Left ventricle myocardium superior (tissue), 1 donor: Measurements from ENCODE around the gene LRRC32. TPM values are rescaled to one million over a fixed set of nuclear protein-coding genes. Genes with fewer than 3 reads are reported as not detected.

ENCODE experiments used
- ATAC-seq: fragments of 200-7000 bp; cut with Tn5 transposase; one replicate; pipeline ENCODE4 v1.9.1; 2020; ENCODE audit warnings: mild to moderate bottlenecking, moderate library complexity
- DNase-seq: peaks from one replicate; pipeline ENCODE4 v3.0.0-alpha.2; 2020
- intact Hi-C: fragments of 100-400 bp; cut with micrococcal nuclease; formaldehyde crosslinking; loops from one replicate; pipeline ENCODE4 v1.11.0; 2022
- long read RNA-seq: library from polyadenylated mRNA; unstranded; transcript quantifications from one replicate; pipeline ENCODE4 v2.0.0, GENCODE V29; 2021
- total RNA-seq: library from RNA; stranded (reverse); fragmentation: NEBNext Ultra II Directional; extraction: Animal tissue kit (Norgen Biotek cat#: 25700); gene quantifications from one replicate; pipeline ENCODE4 v1.2.1, GENCODE V29; 2021
- donor health status: DM: no; HTN: yes; CAD: no; lungs with severe emphysema.

Gene LRRC32, protein sequence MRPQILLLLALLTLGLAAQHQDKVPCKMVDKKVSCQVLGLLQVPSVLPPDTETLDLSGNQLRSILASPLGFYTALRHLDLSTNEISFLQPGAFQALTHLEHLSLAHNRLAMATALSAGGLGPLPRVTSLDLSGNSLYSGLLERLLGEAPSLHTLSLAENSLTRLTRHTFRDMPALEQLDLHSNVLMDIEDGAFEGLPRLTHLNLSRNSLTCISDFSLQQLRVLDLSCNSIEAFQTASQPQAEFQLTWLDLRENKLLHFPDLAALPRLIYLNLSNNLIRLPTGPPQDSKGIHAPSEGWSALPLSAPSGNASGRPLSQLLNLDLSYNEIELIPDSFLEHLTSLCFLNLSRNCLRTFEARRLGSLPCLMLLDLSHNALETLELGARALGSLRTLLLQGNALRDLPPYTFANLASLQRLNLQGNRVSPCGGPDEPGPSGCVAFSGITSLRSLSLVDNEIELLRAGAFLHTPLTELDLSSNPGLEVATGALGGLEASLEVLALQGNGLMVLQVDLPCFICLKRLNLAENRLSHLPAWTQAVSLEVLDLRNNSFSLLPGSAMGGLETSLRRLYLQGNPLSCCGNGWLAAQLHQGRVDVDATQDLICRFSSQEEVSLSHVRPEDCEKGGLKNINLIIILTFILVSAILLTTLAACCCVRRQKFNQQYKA
- total RNA-seq = 30.8 TPM
- long read RNA-seq, full-length matches to known transcripts = 12 of 25 reads
- long read RNA-seq, partial matches to known transcripts = 5 of 25 reads
- long read RNA-seq, other reads (novel, unspliced or antisense) = 8 of 25 reads

DNA sequence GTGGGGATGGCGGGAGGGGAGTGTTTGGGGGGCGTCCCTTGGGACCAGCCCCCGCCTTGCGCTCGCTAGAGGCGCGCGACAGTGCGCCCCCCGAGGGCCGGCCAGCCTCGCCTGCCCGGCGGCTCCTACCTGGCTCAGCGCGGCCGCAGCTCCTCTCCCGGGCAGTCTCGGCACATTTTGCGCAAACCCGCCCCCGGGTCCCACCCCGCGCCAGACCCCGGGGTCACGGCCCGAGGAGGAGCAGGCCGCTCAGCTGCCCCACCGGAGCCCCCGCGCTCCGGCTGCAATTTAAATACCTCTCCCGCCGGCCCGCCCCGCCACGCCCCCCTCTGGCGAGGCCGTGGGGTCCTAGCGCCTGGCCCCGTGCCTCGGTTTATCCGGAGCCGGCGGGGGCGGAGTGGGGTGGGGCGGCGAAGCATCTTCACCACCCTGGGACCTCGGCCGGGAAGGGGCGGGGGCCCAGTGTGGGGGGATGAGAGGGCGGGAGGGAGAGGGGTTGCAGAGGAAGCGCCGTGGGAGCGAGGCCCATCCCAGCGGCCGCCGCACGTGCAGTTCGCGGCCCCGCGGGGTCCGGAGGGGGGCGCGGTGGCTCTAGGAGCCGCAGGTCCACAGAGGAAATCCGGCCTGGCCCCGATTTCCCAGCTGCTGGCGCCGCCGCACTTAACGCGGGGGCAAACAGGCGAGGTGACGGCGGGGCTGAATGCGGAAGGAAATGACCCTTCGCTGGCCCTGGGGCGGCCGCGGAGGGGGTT lies at the start of gene LRRC32:
Gene LRRC32, minus strand, starts transcription at position 263 of the 752 bp plus-strand sequence. CDS start 4,793 bp downstream, outside the sequence.
- ATAC-seq (peak; percentile 64), DNase-seq (peak; percentile 81)
- intact Hi-C loops = loop anchor here (10.0 kb wide), 1 partner anchor 96 kb away; no protein-coding TSS in a partner anchor

DNA sequence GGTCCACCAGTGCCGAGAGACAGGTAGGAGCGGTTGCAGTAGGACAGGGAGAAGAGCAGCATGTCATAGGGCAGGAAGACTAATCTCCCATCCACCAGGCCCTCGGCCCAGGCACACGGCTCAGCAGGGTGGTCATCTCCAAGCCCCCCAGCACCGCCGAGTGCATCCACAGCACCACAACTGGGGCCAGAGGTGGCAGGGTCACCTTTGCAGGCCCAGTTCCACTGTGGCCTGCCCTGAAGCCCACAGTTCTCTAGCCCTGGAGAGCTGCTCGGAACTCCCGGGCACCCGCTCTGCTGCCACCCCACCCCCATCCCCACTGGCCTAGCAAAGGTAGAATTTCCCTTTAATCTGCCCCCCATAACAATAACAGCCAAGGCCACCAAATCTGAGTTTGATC lies 49.1 kb upstream of the LRRC32 start:
- intact Hi-C loops = no loop called here
- no peak for DNase-seq
- ATAC-seq = no peak

DNA sequence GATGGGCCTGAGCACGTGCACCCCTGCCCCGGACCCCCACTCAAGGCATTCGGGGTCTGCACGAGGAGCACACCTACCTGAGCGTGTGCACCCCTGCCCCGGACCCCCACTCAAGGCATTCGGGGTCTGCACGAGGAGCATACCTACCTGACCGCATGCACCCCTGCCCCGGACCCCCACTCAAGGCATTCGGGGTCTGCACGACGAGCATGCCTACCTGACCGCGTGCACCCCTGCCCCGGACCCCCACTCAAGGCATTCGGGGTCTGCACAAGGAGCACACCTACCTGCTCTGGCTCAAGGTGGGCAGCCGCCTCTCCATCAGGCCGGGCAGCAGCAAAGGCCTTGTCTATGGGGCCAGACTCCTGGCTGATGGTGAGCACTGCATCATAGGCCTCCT lies 48.7 kb upstream of the LRRC32 start:
- intact Hi-C loops = no loop called here

DNA sequence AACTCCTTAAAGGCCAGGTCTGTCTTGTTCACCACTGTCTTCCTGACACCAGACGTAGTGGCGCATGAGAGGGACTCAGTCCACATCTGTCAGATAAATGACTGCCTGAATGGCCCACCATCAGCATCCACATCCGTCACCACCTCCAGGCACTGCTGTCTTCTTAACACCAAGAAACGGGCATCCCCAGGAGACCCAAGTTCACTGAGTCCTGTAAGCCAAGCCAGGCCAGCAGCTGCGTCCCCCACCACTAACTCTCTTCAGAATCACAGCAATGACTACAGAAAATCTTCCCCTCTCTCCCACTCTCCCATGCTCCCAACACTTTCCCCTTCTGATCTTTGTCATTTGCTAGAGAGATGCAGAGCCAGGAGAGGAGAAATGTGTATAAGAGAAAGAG lies 47.3 kb upstream of the LRRC32 start:
- no peak for ATAC-seq
- intact Hi-C loops = no loop called here
- DNase-seq = no peak

More for the DNA sequence above, 48.7 kb upstream of the LRRC32 start:
- no peak for ATAC-seq
- DNase-seq = no peak

DNA sequence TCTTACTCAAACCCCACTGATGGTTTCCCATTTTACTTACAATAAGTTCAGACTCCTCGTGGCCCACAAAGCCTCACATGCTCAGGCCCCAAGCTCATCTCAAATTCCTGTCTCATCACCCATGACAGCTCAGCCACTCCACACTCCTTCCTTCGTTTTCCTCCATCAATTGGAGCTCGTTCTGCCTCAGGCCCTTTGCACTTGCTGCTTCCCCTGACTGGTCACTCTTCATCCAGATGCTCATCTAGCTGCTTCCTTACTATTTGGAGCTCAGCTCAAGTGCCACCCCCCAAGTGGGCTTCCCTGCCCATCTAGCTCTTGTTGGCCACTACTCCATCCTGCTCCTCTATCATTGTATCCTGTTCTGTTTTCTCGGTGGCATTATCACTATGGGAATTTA lies 46.8 kb upstream of the LRRC32 start:
- ATAC-seq = no peak
- intact Hi-C loops = no loop called here
- no peak for DNase-seq

DNA sequence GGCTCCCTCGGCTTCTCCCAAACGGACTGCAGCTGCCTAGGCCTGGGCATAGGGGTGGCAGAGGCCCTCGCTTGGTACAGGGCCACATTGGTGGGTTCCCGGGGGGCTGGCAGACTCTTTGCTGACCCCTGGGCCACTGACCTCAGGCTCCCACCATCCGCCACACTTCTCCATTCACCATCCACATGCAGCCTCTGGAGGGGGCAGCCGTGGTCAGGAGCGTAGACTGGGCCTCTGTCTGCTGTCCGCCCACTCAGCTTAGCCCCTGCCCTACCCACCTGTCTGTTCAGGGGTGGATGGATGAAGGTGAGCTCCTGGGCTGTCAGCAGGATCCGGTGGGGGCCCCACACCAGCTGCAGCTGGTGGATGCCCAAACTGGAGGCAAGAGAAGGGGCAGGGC lies 45.7 kb upstream of the LRRC32 start:
- no peak for ATAC-seq
- no peak for DNase-seq
- intact Hi-C loops = no loop called here

DNA sequence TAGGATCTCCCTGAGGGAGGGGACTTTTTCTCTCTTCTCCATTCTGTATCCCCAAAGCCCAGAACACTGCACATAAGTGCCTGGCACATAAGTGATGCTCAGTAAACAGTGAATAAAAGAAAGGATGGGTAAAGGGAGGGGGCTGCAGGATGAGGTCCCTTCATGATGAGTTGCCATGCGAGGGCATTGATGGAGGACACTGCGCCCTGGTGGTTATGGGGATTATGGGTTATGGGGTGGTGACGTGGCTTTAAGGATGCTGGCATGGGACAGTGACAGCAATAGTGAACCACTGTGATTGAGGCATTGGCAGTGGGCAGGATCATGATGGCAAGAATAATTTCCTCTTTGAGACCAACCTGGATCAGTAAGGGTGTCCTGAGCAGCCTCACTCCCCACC lies 43.9 kb upstream of the LRRC32 start:
- ATAC-seq (no peak), DNase-seq (no peak)
- intact Hi-C loops = no loop called here

DNA sequence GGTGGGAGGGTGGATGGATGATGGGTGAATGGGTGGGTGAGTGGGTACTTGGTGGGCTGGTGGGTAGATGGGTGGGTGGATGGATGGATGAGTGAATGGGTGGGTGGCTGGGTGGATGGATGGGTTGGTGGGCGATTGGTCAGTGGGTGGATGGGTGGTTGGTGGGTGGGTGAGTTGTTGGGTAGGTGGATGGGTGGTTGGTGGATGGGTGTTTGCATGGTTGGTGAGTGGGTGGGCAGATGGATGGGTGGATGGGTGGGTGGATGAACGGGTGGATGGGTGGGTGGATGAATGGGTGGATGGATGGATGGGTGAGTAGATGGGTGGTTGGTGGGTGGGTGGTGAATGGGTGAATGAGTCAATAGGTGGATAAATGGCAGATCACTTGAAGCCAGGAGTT lies 43.0 kb upstream of the LRRC32 start:
- intact Hi-C loops = no loop called here
- no peak for ATAC-seq
- DNase-seq = no peak

DNA sequence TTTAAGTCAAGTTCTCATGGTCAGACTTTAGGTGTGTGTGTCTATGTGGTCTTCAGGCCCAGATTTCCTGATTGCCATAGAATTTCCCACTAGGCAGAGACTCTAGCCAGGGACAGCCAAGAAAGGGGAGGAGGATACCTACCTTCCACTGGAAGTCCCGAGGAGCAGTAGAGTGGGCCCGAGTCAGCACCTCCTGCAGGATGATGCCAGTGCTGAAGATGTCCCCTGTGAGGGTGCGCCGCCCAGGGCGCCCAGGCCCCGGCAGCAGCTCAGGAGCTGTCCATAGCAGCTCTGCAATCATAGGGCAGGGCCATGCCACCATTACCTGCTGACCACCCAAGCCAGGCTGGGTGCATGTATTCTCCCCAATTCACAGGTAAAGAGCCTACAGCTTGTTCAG lies 41.6 kb upstream of the LRRC32 start:
- no peak for DNase-seq
- ATAC-seq = no peak
- intact Hi-C loops = no loop called here

DNA sequence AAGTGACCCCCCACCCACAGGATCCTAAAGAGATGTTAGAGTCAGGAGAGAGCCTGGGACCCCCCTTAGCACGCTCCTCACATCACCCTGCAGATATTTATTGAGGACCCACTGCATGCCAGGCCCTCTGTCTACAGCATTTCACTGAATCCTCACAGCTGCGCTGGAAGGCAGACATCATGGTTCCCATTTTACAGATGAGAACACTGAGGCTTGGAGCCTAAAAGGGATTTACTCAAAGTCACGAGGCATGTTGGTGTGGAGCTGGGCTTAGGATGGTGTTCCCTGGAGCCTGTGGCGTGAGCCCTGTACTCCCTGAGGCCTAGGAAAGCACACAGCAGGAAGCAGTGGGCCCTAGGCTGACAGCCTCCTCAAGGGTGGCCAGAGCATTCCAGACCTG lies 39.2 kb upstream of the LRRC32 start:
- intact Hi-C loops = no loop called here
- DNase-seq = no peak
- ATAC-seq = no peak

DNA sequence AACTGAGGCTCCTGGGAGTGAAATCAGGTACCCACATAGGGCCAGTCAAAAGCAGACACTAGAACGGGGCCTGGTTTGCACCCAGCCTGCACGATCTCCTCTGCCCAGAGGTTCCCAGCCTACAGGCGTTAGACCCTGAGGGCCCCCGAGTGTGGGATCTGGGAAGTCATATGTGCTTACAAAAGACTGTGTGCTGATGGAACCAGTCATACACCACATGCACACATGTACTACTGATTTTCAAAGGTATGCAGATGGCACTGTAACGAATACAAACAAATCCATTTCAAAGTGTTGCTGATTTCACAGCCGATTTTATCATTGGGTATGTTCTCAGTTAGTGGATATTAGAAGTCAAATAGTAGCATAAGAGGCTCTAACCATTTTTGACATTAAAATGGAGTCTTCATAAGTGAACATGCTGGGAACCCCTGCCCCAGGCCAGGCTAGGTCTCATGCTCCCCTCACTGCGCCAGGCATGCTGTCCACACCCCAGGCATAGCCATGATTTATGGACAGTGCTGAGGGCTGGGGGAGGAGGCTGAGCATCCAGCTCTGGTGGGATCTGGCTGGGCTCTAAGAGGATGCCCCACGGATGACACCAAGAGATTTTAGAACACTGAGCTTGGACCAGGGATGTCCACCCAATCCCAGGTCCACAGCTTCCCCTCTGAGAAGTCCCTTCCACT lies 38.6 kb upstream of the LRRC32 start:
- DNase-seq = no peak
- intact Hi-C loops = no loop called here
- no peak for ATAC-seq

DNA sequence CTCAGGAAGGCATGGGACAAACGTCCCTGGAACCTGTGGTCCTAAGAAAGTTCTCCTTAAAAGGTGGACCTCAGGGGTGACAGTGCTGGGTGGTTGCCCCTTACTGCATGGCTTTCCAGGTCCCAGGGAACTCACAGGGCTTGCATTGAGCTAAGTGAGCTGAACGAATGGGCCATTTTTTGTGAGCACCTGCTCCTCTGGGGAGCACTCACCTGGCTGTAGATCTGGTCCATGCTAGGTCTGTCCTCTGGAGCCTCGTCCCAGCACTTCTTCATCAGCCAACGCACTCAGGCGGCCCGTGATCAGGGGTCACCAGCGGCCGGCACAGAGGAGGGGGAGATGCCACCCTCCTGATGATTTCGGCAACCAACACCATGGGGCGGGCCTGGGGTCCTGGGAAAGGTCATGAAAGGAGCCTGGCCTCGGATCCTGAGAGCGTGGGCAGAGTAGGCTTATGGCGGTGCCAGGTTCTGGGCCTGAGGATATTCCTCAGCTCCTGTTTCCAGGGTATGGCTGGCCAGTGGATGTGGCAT lies 36.8 kb upstream of the LRRC32 start:
- intact Hi-C loops = no loop called here
- DNase-seq = no peak
- no peak for ATAC-seq

DNA sequence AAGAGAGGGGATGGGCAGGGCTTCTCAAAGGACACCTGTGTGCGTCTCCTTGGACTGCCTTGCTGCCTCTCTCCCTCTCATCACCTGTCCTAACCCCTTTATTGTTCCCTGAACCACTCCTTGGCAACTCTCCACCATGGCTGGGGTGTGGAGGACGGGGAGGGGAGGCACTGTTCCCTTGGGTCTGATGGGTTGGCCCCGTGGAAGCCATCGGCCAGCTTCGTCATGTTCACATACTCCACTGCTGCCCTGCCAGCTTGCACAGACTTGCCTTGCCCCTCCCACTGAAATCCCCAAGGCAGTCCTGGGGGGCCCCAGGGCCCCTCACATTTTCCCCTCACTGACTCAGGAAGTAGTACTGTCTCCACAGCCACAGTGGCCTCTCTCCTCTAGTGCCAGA lies 36.1 kb upstream of the LRRC32 start:
- ATAC-seq = no peak
- no peak for DNase-seq
- intact Hi-C loops = no loop called here

DNA sequence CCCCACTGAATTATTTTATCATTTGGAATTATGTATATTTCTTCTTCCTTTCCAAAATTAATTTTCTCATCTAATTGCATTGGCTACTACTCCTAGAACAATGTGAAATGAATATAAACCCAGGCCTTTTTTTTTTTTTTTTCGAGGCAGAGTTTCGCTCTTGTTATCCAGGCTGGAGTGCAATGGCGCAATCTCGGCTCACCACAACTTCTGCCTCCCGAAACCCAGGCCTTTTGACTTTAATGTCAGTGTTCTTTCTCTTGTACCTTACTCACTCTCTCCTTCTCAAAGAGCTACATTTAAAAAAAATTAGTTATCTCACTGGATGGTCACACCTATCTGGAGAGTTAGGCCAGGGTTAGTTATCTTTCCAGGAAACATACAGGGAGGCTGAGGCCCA lies 35.3 kb upstream of the LRRC32 start:
- no peak for DNase-seq
- ATAC-seq = no peak
- intact Hi-C loops = no loop called here

DNA sequence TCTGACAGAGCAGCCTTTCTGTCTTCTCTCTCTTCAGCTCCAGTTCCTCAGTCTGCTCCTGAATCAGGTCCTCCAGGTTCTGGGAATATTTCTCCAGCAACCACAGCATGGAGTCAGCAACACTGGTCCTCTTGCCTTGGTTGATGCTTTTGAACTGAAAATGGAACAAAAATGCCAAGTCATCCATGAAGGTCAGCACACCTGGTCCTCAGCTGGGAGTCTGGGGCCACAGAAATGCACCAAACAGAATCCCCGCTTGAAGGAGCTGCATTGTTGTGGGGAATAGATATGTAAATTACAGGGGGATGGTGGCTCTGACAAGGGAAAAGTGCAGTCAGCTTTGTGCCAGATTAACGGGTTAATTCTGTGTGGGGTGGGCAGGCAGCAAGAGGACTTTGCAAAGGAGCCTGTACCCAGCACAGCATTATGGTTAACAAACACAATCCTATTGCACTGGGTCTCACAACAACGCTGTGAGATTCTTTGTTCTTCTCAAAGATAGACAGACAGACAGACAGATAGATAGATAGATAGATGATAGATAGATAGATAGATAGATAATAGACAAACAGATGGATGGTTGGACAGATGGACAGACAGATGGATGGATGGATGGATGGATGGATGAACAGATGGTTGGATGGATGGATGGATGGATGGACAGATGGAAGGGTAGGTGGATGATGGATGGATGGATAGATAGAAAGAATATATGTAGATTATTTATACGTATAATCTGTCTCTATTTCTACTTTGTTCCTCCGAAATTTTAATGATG lies 33.8 kb upstream of the LRRC32 start:
- intact Hi-C loops = no loop called here
- DNase-seq = no peak
- ATAC-seq = no peak

DNA sequence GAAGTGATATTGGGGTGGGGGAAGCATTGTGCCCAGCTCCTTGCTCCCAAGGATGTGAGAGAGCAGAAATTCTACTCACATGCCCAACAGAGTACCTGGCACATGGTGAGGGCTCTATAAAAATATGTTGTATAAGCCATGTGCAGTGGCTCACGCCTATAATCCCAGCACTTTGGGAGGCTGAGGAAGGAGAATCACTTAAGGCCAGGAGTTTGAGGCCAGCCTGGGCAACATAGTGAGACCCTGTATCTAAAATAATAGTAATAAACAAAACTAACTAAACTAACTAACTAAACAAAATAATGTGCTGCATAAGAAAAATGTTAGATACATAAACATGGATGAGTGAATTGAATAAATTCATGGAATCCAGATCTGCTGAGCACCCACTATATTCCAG lies 33.2 kb upstream of the LRRC32 start:
- intact Hi-C loops = no loop called here
- DNase-seq (no peak), ATAC-seq (no peak)

DNA sequence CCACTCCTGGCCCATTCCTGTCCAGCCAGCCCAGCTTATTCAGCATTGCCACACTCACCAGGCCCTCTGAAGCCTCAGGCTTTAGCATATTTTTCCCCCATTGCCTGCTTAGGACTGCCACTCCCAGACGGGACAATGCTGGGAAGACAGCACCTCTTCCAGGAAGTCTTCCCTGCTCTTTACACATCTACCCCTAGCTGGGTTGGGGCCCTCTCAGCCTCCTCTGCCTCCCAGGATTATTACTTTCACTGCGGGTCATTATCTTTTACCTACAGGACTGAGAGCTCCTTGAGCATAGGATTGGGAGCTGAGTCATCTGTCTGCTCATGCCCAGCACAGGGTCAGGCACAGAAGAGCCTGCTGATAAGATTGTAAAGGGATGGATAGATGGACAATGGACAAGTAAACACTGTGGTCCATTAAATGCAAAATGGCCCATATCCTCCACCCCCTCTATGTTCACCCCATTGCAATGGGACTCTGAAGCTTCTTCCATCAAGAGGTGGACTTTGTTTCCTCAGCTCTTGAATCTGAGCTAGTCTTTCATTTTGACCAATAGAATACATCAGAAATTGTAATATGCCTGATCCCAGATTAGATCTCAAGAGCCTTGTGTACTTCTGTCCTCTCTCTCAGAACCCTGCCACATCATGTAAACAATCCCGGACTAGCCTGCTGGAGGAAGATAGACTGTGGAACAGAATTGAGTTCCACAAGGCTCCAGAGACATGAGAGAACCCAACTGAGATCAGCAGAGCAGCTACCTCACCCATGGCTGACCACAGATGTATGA lies 32.0 kb upstream of the LRRC32 start:
- no peak for DNase-seq
- intact Hi-C loops = no loop called here
- no peak for ATAC-seq
